Activated T-cell treated with anti-CD3 and anti-CD28 coated beads, Interleukin-2, amount 50 U/mL, for 48 hours (primary cell): ENCODE measurements around the gene CCDC88C.

ENCODE experiments used
- DNase-seq, 2 experiments: peaks; one replicate each; pipeline ENCODE4 v3.0.0-alpha.2; 2020

The CCDC88C gene

DNA sequence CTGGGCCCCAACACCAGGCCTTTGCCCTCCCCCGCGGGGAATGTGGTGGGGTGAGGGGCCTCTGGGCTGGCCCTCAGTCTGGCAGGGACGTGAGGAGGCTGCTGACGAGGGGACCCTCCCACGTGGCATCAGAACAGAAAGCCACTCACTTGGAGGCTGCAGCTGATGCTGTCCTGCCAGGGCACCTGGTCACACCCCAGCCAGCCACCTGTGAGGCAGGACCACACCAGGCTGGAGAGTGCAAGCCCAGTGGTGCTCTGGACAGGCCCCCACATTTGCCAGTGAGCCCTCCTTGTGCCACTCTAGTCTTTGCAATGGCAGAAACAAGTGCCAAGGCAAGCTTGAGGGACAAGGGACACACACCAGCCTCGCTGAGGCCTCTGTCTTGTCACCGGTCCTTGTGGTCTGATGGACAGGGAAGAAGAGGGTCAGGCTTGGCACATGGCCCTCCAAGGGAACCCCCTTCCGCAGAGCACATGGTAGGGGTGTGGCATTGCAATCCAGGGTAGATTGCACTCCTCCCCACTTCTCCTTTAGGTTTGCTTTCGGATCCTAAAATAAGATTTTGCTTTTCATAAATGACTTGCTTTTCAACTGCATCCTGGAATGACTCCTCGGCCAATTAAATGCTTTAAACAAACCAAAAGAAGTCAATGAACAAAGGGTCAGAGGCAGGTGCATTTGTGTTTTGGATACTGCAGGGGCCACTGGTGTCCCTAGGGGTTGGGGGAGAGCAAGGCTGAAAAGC lies 53.7 kb downstream of the CCDC88C start:
- DNase-seq, result no peak

DNA sequence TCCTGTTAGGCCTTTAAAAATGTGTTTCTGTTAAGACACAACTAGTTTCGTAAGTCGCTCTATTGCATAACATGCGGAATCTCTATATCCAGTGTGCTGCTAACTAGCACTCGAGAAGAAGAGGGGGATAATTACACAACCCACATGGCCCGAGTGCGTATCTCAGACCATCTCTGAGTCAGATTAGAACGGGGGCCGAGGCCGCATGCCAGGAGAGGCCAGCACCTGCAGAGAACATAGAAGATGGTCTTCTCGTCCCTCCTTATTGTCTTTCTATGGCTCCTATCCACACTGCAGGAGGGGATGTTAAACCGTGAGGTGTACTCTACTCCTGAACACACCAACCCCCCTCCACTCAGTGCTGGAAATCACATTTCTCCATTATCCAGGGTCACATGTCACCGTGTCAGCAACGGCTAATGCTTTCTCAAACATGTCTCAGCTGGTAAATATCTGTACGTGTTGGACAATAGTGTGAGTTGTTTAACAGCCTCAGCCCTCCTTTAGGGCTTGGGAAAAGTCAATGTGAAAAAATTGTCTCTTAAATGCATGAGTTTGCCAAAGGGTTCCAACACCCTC lies 56.3 kb downstream of the CCDC88C start:
- no peak for DNase-seq

DNA sequence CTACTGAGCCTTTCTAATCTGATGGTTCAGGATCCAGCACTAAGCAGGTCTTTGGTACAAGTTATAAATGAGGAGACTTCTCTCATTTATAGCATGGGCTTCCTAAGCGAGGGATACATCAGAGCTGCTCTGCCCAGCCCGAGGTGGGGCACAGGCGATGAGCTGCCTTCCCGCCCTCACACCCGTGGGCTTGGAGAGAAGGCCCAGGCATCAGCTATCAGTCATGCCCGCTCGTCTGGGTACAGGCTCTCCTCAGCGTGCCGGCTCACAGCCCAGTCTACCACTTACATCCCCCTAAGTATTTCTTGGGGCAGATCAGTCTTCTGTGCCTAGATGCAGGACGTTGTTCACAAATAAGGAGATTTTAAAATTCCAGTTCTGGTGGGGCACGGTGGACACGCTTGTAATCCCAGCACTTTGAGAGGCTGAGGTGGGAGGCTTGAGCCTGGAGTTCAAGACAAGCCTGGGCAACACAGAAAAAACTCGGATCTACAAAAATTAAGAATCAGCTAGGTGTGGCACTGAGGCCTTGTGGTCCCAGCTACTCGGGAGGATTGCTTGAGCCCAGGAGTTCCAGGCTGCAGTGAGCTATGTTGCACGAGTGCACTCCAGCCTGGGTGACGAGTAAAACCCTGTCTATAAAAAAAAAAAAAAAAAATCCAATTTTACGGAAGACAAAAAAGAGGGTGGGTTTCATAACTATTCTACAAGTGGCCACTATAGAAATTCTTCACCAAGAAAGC lies 57.0 kb downstream of the CCDC88C start:
- no peak for DNase-seq

DNA sequence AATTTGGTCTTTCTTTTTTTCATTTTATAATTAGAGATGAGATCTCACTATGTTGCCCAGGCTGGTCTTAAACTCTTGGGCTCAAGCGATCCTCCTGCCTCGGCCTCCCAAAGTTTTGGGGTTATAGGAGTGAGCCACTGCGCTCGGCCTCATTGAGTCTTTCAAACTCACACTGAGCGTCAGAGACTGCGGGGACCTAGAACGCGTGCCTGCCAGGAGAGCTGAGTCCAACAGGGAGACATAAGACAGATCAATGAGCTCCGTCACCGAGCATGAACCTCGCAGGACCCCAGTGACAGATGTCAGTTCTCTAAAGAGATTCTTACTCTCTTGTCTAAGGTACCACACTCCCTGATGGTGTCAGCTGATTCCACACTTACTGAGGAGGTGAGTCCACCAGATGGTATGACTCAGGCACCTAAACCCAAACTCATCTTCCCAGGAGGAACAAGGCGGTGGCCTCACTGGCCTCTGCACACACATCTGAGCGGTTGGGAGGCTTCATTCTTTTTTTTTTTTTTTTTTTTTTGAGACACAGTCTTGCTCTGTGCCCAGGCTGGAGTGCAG lies 58.9 kb downstream of the CCDC88C start:
- no peak for DNase-seq

DNA sequence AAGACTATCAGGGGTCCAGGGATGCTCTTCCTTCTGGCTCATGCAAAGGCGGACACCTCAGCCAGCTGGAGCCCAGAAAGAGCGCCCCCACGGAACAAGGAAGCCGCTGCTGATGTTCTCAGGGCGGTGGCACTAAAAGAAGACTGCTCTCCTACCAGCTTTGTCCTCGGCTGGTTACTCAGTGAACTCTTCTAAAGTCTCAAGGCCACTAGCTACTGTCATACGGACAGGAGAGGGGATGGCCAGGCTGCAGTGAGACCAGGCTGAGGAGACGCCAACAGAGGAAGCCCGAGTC lies 59.6 kb downstream of the CCDC88C start:
- DNase-seq, result no peak

DNA sequence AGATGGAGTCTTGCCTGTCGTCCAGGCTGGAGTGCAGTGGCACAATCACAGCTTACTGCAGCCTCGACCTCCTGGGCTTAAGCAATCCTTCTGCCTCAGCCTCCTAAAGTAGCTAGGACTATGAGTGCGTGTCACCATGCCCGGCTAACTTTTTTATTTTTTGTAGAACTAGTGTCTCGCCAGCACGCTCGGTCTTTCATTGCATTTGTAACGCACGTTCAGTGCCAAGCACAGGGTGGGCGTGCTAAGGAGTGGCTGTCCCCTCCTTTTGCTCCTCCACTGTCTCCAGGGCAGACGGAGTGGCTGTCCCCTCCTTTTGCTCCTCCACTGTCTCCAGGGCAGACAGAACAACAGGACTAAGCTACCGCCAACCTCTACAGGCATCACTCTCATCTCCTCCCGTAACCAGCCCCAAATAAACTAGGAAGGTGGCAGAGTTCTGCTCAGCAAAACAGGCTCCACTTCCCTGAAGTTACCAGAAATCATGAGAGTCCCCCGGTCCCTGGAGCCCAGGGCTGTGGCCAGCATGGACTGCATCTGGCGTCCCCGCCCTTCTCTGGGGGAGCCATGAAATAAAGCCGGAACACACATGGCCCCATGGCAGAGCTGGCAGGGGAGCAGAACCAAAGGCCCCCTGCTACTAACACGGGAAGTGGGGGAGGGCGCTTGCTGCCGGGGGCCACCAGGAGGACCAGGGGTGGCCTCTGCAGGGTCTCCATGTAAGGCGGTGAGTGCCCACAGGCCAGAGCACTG lies 60.2 kb downstream of the CCDC88C start:
- DNase-seq, result no peak

DNA sequence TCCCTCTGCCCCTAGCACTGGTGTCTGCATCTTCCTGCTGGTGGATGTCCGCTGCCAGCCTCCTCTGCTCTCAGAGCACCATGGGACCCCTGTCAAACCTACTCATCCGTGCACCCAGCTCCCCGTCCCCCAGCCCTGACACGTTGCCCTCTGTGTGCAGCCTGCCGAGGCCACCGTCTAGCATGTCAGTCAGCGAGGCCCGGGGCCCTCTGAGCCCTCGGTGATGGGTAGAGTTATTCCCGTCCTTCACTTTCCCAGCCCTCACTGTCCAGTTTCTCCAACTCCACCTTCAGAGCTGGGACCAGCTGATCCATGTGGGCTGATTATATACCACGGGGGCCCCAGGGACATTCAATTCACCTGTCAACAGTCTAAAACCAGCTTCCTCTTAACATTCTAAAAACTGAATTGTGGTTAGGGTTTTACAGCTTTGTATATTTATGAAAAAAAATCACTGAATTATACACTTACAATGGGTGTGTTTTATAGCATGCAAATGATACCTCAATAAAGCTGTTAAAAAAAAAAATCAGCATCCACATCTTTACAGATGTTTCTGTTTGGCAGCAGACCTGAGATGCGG lies 61.3 kb downstream of the CCDC88C start:
- DNase-seq, result no peak

DNA sequence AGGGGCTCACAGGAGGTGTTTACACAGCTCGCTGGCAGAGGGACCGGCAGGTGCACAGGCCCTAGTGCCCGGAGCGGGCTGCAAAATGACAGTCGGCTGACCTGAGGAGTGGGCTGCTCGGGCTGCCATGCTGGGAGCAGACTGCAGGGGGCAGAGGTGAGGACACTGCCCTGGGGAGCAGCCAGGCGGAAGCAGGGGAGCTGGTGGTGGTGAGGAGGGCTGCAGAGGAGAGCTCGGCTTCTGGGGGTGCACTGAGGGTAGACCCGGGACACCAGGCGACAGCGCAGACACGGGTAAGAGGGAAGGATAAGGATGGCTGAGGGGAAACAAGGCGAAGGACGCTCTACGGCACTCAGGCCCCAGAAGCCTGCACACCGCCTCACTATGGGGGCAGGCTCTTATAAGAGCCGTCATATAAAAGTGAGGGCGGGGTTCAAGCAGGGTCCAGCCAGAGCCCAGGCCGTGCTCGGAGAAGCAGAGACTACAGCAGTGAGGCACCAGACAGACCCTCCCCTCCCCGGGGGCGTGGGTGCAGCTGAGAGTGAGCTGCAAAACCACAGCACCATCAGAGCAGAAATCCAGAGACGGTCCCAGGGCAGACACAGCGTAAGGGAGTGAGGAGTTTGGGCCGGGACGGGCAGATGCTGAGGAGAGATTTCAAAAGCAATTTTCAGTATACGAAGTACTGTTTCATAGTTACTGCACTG lies 62.5 kb downstream of the CCDC88C start:
- peak; percentile 67 to 74 for DNase-seq

DNA sequence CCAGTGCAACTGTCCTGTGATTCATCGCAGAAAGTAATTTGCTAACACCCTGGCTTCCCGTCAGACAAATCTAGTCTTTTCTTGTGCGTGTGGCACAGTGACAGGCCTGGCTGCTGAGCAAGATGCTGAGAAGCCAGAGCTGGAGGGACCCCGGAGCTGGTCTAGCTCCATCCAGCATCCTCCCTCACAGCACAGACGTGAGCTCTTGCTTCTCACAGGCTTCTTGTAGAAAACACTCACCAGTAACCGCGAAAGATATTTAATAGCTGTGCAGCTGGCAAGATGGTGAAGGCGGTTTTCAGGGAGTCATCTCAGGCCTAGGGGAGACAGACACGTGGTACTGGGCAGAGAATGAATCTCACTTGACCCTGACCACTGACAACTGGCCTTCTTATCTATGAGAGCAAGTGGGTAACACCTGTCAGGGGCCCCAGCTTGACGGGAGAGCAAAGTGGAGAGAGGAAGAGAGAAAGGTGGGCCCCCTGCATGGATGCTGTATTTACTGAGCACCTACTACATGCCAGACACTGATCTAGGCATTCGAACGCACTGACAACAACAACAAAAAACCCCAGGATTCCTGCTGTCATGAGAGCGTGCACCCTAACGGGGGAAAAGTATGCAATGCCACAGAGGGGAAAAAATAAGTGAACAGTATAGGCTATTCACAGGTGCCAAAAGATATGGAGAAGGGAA lies 63.3 kb downstream of the CCDC88C start:
- DNase-seq, result no peak

DNA sequence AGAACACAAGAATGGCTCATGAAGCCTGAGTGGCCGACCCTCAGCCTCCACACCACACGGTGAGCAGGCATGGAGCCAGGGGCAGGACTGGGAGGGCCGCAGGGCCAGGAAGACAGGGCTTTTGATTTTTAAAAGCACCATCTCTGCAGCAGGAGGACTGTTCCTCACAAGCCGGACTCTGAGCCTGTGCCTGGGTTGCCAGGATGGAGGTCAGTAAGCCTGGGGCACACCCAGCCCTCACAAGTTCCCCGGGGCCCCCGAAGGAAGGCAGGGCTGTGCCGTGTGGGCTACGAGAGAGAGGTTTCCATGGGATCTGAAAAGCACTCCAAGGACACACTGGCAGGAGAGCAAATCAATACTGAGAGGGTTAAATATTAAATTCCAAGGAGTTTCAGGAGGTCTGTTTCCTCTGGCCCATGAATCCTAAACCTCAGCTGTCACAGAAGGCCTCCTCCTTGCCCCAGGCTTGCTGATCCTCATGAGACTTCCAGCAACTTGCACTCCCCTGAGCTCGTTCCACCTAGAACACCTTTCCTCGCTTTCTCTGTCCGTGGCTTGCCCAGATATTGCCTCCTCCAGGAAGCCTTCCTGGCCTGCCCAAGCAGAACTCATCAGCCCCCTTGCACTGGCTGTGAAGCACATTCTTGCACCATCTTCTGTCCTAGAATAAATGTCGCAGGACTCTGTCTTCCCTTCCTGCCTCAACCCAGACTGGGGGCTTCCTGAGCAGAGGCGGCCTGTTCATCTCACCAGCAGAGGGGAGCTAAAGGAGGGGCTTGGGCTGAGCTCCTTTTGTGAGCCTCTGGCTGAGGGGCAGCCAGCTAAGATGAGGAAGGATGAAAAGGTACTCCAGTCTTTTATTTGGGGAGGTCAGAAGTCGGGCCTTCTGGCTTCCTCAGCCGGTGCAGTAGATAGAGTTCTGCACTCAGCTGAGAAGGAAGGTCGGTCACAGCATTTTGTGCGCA lies 64.6 kb downstream of the CCDC88C start:
- no peak for DNase-seq

DNA sequence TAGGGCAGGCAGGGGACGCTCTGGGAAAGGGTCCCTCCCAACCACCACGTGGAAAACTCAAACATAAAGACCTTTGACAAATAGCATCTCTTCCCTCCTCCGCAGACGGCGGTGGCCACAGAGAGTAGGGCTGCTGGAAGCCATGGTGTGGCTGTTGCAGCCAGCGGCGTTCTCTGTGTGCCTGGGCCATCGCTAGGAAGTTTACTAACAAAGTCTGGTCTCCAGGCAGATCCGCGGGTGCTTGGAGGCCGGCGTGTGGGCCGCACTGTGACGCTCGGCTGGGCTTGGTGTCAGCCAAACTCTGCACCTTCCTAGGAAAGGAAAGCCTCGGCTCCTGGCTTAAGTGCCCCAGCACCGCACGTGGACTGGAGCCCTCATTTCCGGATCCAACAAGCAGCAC lies 65.6 kb downstream of the CCDC88C start:
- DNase-seq, result no peak

DNA sequence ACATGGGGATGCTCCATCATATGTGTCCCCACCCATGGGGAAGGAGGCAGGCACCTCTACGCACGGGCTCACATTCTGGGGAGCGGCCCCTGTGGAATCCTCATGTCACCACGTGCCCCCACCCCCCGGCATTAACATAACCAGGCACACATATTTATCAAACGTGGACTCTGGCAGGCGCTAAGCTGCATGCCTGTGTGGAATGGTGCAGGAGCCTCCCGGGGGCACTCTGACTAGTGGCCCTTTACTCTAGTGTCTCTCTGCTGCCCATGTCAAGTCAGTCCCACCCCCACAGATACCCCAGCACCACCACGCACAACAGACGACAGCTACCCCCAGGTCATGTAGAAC lies 66.1 kb downstream of the CCDC88C start:
- no peak for DNase-seq

DNA sequence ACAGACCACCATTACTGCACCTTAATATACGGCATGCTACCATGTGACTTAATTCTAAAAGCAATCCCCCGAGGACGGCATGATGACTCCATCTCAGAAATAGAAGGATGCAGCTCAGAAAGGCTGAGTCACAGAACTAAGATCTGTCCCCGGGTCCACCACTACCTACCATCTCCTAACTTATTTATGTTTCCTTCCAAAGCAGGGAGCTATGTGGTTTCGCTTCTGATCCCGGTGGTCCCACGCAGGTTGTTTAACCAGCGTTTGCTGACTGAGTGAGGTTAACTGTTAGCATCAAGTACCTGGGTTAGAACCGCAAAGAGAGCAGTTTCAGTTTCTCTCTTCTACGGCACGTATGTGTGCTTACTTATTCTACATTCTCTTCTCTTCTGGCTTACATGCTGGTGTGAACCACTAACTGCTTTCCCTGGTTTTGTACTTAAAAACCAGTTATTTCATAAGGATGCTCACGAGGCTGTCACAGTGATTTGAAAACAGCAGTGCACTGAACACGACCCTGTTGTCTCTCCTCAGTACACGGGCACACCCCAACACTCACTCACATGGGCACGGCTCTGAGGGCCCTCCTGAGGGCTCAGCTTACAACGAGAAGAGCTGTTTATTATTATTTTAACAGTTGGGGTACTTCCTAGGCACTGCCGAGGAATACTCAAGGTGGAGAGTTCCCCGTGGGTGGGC lies 66.7 kb downstream of the CCDC88C start:
- peak; percentile 75 to 80 for DNase-seq

DNA sequence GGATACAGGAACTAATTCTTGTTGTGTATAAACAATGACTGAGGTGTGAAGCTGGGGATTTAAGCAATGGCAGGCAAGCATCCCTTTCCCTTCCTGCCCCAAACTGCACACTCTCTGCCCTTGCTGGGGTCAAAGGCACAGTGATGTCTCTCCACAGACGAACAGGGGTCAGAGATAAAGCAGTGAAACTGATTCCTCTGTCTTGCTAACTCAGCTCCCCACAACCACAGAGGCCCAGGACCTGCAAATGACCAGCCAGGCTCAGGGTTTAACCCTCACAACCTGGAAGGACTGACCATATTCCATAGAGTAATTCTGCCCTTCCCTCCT lies 67.2 kb downstream of the CCDC88C start:
- DNase-seq, result no peak

DNA sequence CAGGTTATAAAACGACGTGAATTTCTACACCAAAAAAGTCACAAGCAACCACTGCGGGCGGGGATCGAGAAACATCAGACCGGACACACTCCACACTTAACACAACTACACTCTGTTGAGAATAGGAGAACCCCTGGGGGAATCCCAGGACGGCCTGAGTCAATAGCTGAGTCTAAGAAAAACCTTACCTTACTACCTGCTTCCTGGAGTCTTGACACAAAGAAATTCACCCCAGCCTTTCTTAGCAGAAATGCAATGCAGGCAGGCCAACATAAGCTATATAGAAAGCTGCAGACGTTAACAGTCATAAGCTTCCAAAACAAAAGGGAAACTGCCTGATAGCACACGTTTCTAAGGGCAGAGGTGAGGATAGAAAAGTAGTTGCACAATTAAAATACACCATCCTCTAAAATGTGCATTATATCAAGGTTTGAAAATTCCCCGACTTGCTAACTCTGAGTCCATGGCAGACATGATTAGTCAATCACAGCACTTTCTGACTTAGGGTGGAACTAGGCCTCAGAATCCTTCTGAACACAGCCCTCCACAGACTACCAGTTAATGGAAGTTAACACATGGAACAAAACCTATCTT lies 68.0 kb downstream of the CCDC88C start:
- DNase-seq, result peak; percentile 77 to 80

DNA sequence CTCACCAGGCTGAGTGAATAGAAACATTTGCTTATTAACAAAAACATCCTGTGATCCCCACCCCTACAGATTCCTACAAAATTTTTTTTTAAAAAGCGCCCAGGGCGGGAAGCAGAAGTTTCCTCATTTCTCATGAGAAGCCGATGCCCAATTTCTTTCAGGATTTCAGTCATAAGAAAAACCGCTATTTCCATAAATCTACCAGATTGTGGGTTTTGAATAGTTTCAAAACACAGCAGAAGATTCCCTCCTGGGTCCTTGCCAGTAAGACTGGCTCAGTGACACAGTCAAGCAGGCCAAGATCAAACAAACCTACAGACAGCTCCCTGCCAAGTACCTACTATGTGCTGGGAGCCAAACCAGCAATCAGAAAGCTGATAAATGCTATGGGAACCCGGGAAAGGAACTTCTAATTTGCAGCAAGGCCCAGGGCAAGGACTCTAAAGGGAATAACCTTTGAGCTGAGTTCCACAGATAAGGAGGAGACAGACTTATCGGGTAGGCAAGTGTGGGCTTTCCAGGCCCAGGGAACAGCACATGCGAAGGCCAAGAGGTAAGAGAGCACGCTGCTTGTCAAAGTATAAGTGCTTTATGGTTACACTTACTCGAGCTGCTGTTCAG lies 68.7 kb downstream of the CCDC88C start:
- DNase-seq, result no peak

DNA sequence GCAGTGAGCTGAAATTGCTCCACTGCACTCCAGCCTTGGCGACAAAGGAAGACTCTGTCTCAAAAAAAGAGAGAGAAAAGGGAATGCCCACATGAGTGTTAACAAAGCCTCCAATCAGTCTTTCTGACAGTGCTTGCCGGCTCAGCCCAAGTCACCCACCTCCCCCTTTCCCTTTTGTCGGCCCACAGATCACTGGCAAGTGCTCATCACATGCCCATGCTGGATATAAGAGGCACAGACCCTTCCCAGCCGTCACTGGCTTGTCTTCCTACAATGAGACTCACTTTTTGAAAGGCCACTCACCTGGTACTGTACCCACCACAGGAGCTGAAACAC lies 70.8 kb downstream of the CCDC88C start:
- DNase-seq, result no peak

DNA sequence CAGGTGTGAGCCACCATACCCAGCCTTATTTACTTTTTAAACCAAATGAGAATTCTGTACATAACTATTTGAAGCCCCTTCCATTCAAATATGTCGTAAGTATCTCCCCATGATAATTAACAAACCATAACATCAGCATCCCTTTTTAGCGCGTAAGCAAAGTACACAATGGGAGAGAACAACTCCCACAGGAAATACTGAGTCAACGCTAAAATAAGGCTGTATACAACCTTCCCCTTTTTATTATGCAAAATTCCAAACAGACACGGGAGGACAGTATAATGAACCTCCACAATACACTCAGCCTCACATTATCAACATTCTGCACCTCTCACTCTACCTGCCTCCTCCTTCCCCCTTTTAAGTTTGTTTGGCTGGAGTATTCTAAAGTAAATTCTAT lies 73.5 kb downstream of the CCDC88C start:
- no peak for DNase-seq

DNA sequence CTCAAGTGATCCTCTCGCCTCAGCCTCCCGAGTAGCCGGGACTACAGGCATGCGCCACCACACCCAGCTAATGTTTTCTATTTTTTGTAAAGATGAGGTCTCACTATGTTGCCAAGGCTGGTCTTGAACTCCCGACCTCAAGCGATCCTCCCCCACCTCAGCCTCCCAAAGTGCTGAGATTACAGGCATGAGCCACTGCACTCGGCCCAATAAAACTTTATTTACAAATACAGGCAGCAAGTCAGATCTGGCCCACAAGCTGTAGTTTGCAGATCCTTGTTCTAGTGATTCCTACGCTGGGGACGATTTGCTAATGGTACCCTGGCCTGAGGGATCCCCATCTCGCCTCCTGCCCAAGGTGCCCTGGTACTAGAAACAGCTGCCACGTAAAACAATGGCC lies 74.6 kb downstream of the CCDC88C start:
- DNase-seq, result no peak
